ENCODE results near the gene TRIM59. TPM values are rescaled to one million over a fixed set of nuclear protein-coding genes. Genes with fewer than 3 reads are reported as not detected.

Gene TRIM59
- total and polyA plus RNA-seq, 8 donors, result 0.53 to 3.3 (median 1.5) TPM

DNA sequence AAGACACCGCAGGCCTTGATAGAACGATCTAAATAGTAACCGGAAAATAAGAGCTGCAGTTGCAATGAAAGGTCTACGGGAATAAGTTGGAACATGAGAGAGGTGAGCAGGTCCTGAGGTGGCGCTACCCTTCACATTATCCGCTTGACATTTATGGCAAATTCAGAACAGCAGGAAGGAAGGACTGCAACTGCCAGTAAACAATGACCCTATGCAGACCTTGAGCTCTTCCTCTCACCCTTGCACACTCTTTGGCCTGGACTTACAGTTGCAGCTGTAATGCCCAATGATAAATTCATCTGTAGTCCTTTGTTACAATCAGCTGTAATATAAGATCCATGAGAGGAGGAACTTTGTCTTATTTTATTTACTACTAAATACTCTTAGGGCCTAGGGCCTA is 32.3 kb upstream of the TRIM59 start:
- intact Hi-C loops (cut with DNase I), result no loop called here
- no peak for FAIRE-seq

DNA sequence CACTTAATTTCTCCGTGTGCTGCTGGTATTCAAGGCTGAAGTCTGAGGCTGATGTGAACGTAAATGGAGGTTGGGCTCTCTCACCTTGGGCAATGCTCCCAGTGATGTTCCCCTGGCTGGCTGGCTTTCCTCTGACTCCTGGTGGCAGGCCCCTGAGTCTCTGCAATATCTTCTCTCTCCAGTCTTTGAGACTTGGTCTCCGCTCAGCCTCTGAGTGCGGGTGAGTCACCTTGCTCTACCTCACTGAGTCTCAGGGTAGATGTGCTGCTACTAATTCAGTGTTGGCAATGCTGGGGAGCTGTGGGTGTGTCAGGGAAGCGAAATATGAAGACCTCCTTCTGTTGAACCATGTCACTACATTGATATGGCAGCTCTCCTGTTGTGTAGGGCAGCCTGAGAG is 31.3 kb upstream of the TRIM59 start:
- no peak for FAIRE-seq
- no peaks in the 10 kb centered on the region for H3K9me3 ChIP-seq
- no peak for ATAC-seq
- TF ChIP-seq, protein P1, sequence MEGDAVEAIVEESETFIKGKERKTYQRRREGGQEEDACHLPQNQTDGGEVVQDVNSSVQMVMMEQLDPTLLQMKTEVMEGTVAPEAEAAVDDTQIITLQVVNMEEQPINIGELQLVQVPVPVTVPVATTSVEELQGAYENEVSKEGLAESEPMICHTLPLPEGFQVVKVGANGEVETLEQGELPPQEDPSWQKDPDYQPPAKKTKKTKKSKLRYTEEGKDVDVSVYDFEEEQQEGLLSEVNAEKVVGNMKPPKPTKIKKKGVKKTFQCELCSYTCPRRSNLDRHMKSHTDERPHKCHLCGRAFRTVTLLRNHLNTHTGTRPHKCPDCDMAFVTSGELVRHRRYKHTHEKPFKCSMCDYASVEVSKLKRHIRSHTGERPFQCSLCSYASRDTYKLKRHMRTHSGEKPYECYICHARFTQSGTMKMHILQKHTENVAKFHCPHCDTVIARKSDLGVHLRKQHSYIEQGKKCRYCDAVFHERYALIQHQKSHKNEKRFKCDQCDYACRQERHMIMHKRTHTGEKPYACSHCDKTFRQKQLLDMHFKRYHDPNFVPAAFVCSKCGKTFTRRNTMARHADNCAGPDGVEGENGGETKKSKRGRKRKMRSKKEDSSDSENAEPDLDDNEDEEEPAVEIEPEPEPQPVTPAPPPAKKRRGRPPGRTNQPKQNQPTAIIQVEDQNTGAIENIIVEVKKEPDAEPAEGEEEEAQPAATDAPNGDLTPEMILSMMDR (IDR thresholded peaks at IDR 0.05), result no peak
- WGBS, 2 donors, result 81 to 87% methylated on average over 5 of the region's 5 CpGs
- H3K27ac ChIP-seq, result no peak overlapping the region
- intact Hi-C loops (cut with DNase I), result no loop called here
- H3K4me1 ChIP-seq, result no peaks in the 10 kb centered on the region
- no peaks in the 10 kb centered on the region for H3K36me3 ChIP-seq
- no peak overlapping the region for H3K4me3 ChIP-seq
- no peaks in the 10 kb centered on the region for H3K27me3 ChIP-seq
- no peak for DNase-seq

More for the DNA sequence above, 32.3 kb upstream of the TRIM59 start:
- Histone ChIP-seq H3K27me3 (no peaks in the 10 kb centered on the region), H3K27ac (no peak overlapping the region), H3K4me3 (no peak overlapping the region), H3K4me1 (no peaks in the 10 kb centered on the region), H3K36me3 (no peaks in the 10 kb centered on the region), H3K9me3 (no peaks in the 10 kb centered on the region)
- ATAC-seq (no peak), DNase-seq (no peak)
- TF ChIP-seq, protein P1 (IDR thresholded peaks at IDR 0.05), result no peak
- WGBS, 2 donors, result 89 to 95% methylated on average over 6 of the region's 6 CpGs

DNA sequence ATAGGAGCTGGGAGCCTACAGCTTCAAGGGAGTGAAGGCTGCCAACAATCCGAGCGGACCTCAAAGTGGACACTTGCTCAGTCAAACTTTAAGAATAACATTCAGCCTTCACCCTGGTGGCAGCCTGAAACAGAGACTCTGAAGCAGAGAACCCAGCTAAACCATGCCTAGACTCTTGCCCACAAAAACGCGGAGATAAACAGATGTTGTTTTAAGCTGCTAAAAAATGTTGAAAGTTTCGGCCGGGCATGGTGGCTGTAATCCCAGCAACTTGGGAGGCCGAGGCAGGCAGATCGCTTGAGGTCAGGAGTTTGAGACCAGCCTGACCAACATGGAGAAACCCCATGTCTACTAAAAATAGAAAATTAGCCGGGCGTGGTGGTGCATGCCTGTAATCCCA is 29.8 kb upstream of the TRIM59 start:
- ATAC-seq, result no peak
- 82 to 94% methylated on average over 10 of the region's 10 CpGs for WGBS, 2 donors
- no peak overlapping the region for H3K27ac ChIP-seq

DNA sequence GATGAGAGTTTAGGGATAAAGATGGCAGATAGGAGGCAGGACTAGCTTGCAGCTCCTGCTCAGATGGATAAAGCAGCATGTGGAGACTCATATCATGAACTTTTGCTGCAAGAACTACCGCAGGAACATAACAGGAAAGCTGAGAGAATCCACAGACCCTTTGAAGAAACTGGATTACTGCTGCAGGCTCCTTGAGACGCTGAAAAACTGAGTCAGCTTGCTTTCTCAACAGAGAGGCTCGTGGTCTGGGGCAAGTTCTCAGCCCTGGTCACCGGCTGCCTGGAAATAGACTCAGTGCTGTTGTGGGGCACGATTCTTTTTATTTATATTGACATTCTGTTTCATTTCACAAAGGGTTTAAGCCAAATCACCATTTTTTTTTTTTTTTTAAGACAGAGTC is 28.8 kb upstream of the TRIM59 start:
- DNase-seq, result no peak
- intact Hi-C loops (cut with DNase I), result no loop called here
- 76 to 87% methylated on average over 5 of the region's 5 CpGs for WGBS, 2 donors
- no peak for FAIRE-seq
- Histone ChIP-seq H3K4me3 (no peak overlapping the region), H3K27ac (no peak overlapping the region), H3K27me3 (no peaks in the 10 kb centered on the region), H3K9me3 (no peaks in the 10 kb centered on the region), H3K36me3 (no peaks in the 10 kb centered on the region), H3K4me1 (no peaks in the 10 kb centered on the region)
- no peak for ATAC-seq
- TF ChIP-seq, protein P1 (IDR thresholded peaks at IDR 0.05), result no peak

More for the DNA sequence above, 29.8 kb upstream of the TRIM59 start:
- no peaks in the 10 kb centered on the region for H3K9me3 ChIP-seq
- no peaks in the 10 kb centered on the region for H3K36me3 ChIP-seq
- H3K4me1 ChIP-seq, result no peaks in the 10 kb centered on the region
- intact Hi-C loops (cut with DNase I), result no loop called here
- TF ChIP-seq, protein P1 (IDR thresholded peaks at IDR 0.05), result no peak
- FAIRE-seq (no peak), DNase-seq (no peak)
- no peaks in the 10 kb centered on the region for H3K27me3 ChIP-seq
- H3K4me3 ChIP-seq, result no peak overlapping the region

DNA sequence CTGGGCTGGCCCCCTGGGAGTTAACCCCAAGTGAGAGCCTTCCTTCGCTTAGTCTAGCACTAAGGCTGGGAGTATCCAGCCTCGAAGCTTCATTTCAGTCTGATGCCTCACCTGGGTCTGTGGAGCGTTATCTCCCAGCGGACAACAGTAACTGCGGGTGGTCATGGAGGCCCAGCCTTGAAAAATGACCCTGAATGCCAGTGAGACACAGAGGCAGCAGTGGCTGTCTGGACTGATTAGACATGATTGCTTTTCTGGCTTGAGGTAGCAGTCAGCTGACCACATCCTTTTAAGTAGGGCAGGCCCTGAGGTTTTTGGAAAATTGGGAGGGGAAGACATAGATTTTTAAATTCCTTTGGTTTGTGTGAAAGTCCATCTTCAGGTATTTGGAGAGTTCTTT is 28.2 kb upstream of the TRIM59 start:
- no peak overlapping the region for H3K4me3 ChIP-seq
- no peaks in the 10 kb centered on the region for H3K36me3 ChIP-seq
- no peaks in the 10 kb centered on the region for H3K9me3 ChIP-seq
- ATAC-seq, result no peak
- no peak for DNase-seq
- no peaks in the 10 kb centered on the region for H3K27me3 ChIP-seq
- H3K4me1 ChIP-seq, result no peaks in the 10 kb centered on the region
- FAIRE-seq, result no peak
- TF ChIP-seq, protein P1 (IDR thresholded peaks at IDR 0.05), result no peak
- 52 to 64% methylated on average over 5 of the region's 5 CpGs for WGBS, 2 donors
- intact Hi-C loops (cut with DNase I), result no loop called here
- no peak overlapping the region for H3K27ac ChIP-seq
